HepG2 (cell line): ENCODE data around the gene BRI3BP. TPM values are rescaled to one million over a fixed set of nuclear protein-coding genes. Genes with fewer than 3 reads are reported as not detected.

Experiments
- ATAC-seq: fragments of 200-7000 bp; cut with Tn5 transposase; 3 replicates; pipeline ENCODE4 v1.9.1; 2020; ENCODE audit warnings: mild to moderate bottlenecking, moderate library complexity
- BruUV-seq: library from RNA; stranded (reverse); fragments of 400-500 nt; replicated peaks from 2 replicates; lab custom pipeline; 2021; lab: Mats Ljungman, UMichigan
- CTCF ChIA-PET: fragments of 300-600 bp; formaldehyde crosslinking; extraction: SDS; loops from one replicate; lab custom pipeline; 2021; ENCODE audit warnings: low total read pairs, inconsistent platforms, low intra/inter-chr PET ratio; lab: Yijun Ruan, JAX
- POLR2A ChIA-PET: fragments of 350-600 bp; sonication (Branson Sonifier 250); formaldehyde crosslinking; loops from one replicate; lab custom pipeline; 2020; ENCODE audit warnings: antibody characterized with exemption, inconsistent platforms; lab: Yijun Ruan, JAX
- DNase-seq: peaks from one replicate; pipeline ENCODE4 v3.0.0-alpha.2; 2015; ENCODE audit warnings: low spot score
- FAIRE-seq: peaks from 3 replicates; lab custom pipeline; 2011; peaks lifted over from hg19 to GRCh38; lab: Jason Lieb, UNC
- H2AFZ ChIP-seq: one replicate; pipeline ENCODE4 v1.6.1; 2011; ENCODE audit warnings: low read length, inconsistent platforms
- H3K27ac ChIP-seq: fragments of 300-600 bp; 3 replicates; pipeline ENCODE4 v1.8.0; 2011; ENCODE audit warnings: mixed run types, mild to moderate bottlenecking, mixed read lengths, low read length, inconsistent platforms; ENCODE audit not compliant: insufficient read depth; ENCODE audit errors: extremely low read length
- H3K27me3 ChIP-seq, 2 experiments: fragments of 200-600 bp in 1 of 2; 2 replicates in 1 of 2; 3 replicates in 1 of 2; pipeline versions ENCODE4 v1.6.0 to v1.8.0; 2011; ENCODE audit warnings: low read length in 2 of 2, mild to moderate bottlenecking in 2 of 2, moderate library complexity in 2 of 2, inconsistent platforms in 1 of 2; ENCODE audit not compliant: insufficient read depth in 2 of 2, control insufficient read depth in 1 of 2
- H3K36me3 ChIP-seq, 2 experiments: fragments of 200-600 bp in 1 of 2; replicated peaks in 1 of 2; 2 replicates in 1 of 2; 3 replicates in 1 of 2; pipeline versions ENCODE4 v1.5.1 to v1.8.0; 2011; ENCODE audit warnings: low read length in 2 of 2, inconsistent platforms in 1 of 2; ENCODE audit not compliant: insufficient read depth in 2 of 2, control insufficient read depth in 1 of 2
- H3K4me1 ChIP-seq: 2 replicates; pipeline ENCODE4 v1.5.1; 2012; ENCODE audit warnings: low read length, inconsistent platforms; ENCODE audit not compliant: insufficient read depth
- H3K4me2 ChIP-seq: 2 replicates; pipeline ENCODE4 v1.6.0; 2011; ENCODE audit warnings: low read depth, low read length, inconsistent platforms
- H3K4me3 ChIP-seq, 3 experiments: fragments of 200-600 bp in 1 of 3; sonication (generic), shearing (Covaris generic) in 1 of 3; replicated peaks in 1 of 3; 2 replicates each; pipeline ENCODE4 v1.5.1; 2011 to 2016; ENCODE audit warnings: low read length in 3 of 3, inconsistent platforms in 2 of 3, low read depth in 2 of 3, mild to moderate bottlenecking in 2 of 3, control low read depth in 1 of 3, mixed read lengths in 1 of 3; ENCODE audit not compliant: insufficient read depth in 1 of 3
- H3K79me2 ChIP-seq: one replicate; pipeline ENCODE4 v1.6.1; 2011; ENCODE audit warnings: low read length, inconsistent platforms; ENCODE audit not compliant: insufficient read depth
- H3K9ac ChIP-seq: 2 replicates; pipeline ENCODE4 v1.6.0; 2011; ENCODE audit warnings: mild to moderate bottlenecking, low read depth, low read length, inconsistent platforms; ENCODE audit not compliant: insufficient read depth
- H3K9me3 ChIP-seq: 2 replicates; pipeline ENCODE4 v1.5.1; 2012; ENCODE audit warnings: mild to moderate bottlenecking, low read length
- H4K20me1 ChIP-seq: 2 replicates; pipeline ENCODE4 v1.6.0; 2011; ENCODE audit warnings: inconsistent platforms, mild to moderate bottlenecking, low read length, moderate library complexity; ENCODE audit not compliant: insufficient read depth
- KAT2B ChIP-seq: fragments of 150-350 bp; IDR thresholded peaks from 2 replicates; pipeline ENCODE4 v1.6.1; 2014; ENCODE audit warnings: low read depth, low read length, borderline replicate concordance
- MXD4 ChIP-seq: IDR thresholded peaks from 2 replicates; pipeline ENCODE4 v1.6.1; 2016; ENCODE audit warnings: mild to moderate bottlenecking, missing biosample characterization, missing genetic modification reagents
- NCOA2 ChIP-seq: sonication (generic); formaldehyde crosslinking; IDR thresholded peaks from 2 replicates; pipeline ENCODE4 v1.8.0; 2022; ENCODE audit warnings: inconsistent platforms
- SALL1 ChIP-seq: sonication (generic); formaldehyde crosslinking; IDR thresholded peaks from 2 replicates; pipeline ENCODE4 v1.8.0; 2022; ENCODE audit warnings: mild to moderate bottlenecking, missing genetic modification reagents
- ZBTB4 ChIP-seq: sonication (generic); formaldehyde crosslinking; IDR thresholded peaks from 2 replicates; pipeline ENCODE4 v1.4.0; 2020; ENCODE audit warnings: missing genetic modification reagents, mild to moderate bottlenecking, borderline replicate concordance
- ZNF17 ChIP-seq: sonication (generic); formaldehyde crosslinking; IDR thresholded peaks from 2 replicates; pipeline ENCODE4 v1.5.0; 2020; ENCODE audit warnings: mild to moderate bottlenecking, missing genetic modification reagents
- ZNF3 ChIP-seq: IDR thresholded peaks from 2 replicates; pipeline ENCODE4 v1.7.0; 2017; ENCODE audit warnings: inconsistent platforms
- ZNF329 ChIP-seq: sonication (generic); formaldehyde crosslinking; IDR thresholded peaks from 2 replicates; pipeline ENCODE4 v1.9.0; 2021; ENCODE audit warnings: low read depth, mild to moderate bottlenecking, missing genetic modification reagents
- ZNF337 ChIP-seq: sonication (generic); formaldehyde crosslinking; IDR thresholded peaks from 2 replicates; pipeline ENCODE4 v1.5.1; 2020; ENCODE audit warnings: missing genetic modification reagents, low read depth, mild to moderate bottlenecking, borderline replicate concordance
- ZNF816 ChIP-seq: sonication (generic); formaldehyde crosslinking; IDR thresholded peaks from 2 replicates; pipeline ENCODE4 v1.8.0; 2022; ENCODE audit warnings: missing genetic modification reagents, mild to moderate bottlenecking, borderline replicate concordance
- WGBS: methylation state at CpG from one replicate; pipeline ENCODE4 v1.1.6; 2017; ENCODE audit warnings: low lambda C conversion rate; 5-methylcytosine and 5-hydroxymethylcytosine counted together
- in situ Hi-C: cut with HindIII; loops from 2 replicates; pipeline ENCODE4 v1.10.0; 2017; ENCODE audit warnings: low pct_unique_long_range_greater_than_20kb; ENCODE audit not compliant: extremely low pct_ligation_motif_present
- intact Hi-C: fragments of 100-400 bp; cut with micrococcal nuclease; formaldehyde crosslinking; loops from one replicate; pipeline ENCODE4 v1.10.0; 2022; ENCODE audit not compliant: unreplicated experiment
- polyA plus RNA-seq, 8 experiments: library from polyadenylated mRNA; depleted of rRNA in 3 of 8; stranded (reverse) in 7 of 8; unstranded in 1 of 8; fragments of >200 nt; fragmentation: Illumina TruSeq in 4 of 8; extraction: Trizol in 4 of 8; gene quantifications; 2 replicates each; pipeline versions ENCODE4 v1.2.1 to v1.2.3, GENCODE V29; 2011 to 2016; ENCODE audit warnings: low read depth in 4 of 8, missing spikeins in 1 of 8, mixed read lengths in 1 of 8; ENCODE audit not compliant: insufficient read depth in 1 of 8
- total RNA-seq, 5 experiments: library from RNA; depleted of rRNA; stranded (reverse); fragments of >200 nt; fragmentation: Illumina TruSeq; extraction: Trizol; gene quantifications; 2 replicates each; pipeline ENCODE4 v1.2.3, GENCODE V29; 2016; ENCODE audit warnings: low read depth in 1 of 5
- TF ChIP-seq, protein P1 (sequence below): sonication (generic); formaldehyde crosslinking; IDR thresholded peaks from 2 replicates; pipeline ENCODE4 v1.4.0; 2020; ENCODE audit warnings: mild to moderate bottlenecking, missing genetic modification reagents

Gene BRI3BP
- total and polyA plus RNA-seq, 2 of the 13 experiments (the other 11 are each of a cell fraction or from before 2014, with no cell fraction given), result 7.5 to 21.1 TPM

GRCh38 chr12:125025606-125026235 is 32.3 kb downstream of the BRI3BP start (continued):
- TF ChIP-seq ZBTB4 (no peak), KAT2B (no peak), MXD4 (CRISPR knock-in tag) (no peak)

- Histone ChIP-seq H3K4me2 (no peak overlapping the region), H3K9ac (no peak overlapping the region), H4K20me1 (no peaks in the 10 kb centered on the region), H3K36me3 (peaks cover 3 to 16% of the 10 kb centered on the region in 2 experiments; a peak in 4 of 5 replicates), H3K27me3 (no peaks in the 10 kb centered on the region), H3K27ac (no peak overlapping the region), H3K9me3 (no peaks in the 10 kb centered on the region), H3K4me1 (no peaks in the 10 kb centered on the region), H3K79me2 (no peaks in the 10 kb centered on the region), H2AFZ (no peak overlapping the region), H3K4me3 (no peak overlapping the region)
- ChIA-PET CTCF (no interaction called here), POLR2A (no interaction called here)
- TF ChIP-seq ZNF329 (CRISPR knock-in tag) (no peak), ZNF17 (no peak), NCOA2 (no peak), SALL1 (CRISPR knock-in tag) (no peak), ZNF816 (CRISPR knock-in tag) (no peak), ZNF337 (CRISPR knock-in tag) (no peak), ZNF3 (CRISPR knock-in tag) (no peak)
- TF ChIP-seq, protein P1, sequence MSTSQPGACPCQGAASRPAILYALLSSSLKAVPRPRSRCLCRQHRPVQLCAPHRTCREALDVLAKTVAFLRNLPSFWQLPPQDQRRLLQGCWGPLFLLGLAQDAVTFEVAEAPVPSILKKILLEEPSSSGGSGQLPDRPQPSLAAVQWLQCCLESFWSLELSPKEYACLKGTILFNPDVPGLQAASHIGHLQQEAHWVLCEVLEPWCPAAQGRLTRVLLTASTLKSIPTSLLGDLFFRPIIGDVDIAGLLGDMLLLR (CRISPR knock-in tag), result no peak
- no peak for DNase-seq
- WGBS, result 96% methylated on average over 8 of the region's 8 CpGs
- intact Hi-C loops, result no loop called here
- no TSS peak for BruUV-seq
- ATAC-seq, result no peak
- no peak for FAIRE-seq
- in situ Hi-C loops, result no loop called here
Observed at GRCh38 chr12:125028106-125028505, 34.7 kb downstream of the BRI3BP start.
